Spleen (tissue), 11 donors: ENCODE measurements around the gene CXXC4. TPM values are rescaled to one million over a fixed set of nuclear protein-coding genes. Genes with fewer than 3 reads are reported as not detected.
A peak's percentile ranks its signal among the peaks of the same experiment; 100 is the strongest.

Experiments
- DNase-seq: peaks from one replicate; pipeline ENCODE4 v3.0.0-alpha.2; 2020
- H3K27ac ChIP-seq, 8 donors: fragments of 200-600 bp; sonication (generic) in 7 of 8; 1 replicate in 4 of 8; 2 replicates in 4 of 8; pipeline versions ENCODE4 v1.5.0 to v1.8.0; 2016 to 2021; ENCODE audit warnings: inconsistent platforms in 4 of 8, mild to moderate bottlenecking in 4 of 8, moderate library complexity in 1 of 8
- H3K27me3 ChIP-seq, 7 donors: fragments of 200-600 bp; sonication (generic) in 6 of 7; replicated peaks in 1 of 7; 1 replicate in 4 of 7; 2 replicates in 3 of 7; pipeline versions ENCODE4 v1.5.0 to v1.8.0; 2016 to 2021; ENCODE audit warnings: inconsistent platforms in 3 of 7, mild to moderate bottlenecking in 1 of 7
- H3K36me3 ChIP-seq, 6 donors: fragments of 200-600 bp; sonication (generic) in 5 of 6; 1 replicate in 4 of 6; 2 replicates in 2 of 6; pipeline versions ENCODE4 v1.5.0 to v1.8.0; 2016 to 2021; ENCODE audit warnings: inconsistent platforms in 2 of 6
- H3K4me1 ChIP-seq, 6 donors: fragments of 200-600 bp; sonication (generic) in 5 of 6; 1 replicate in 3 of 6; 2 replicates in 3 of 6; pipeline versions ENCODE4 v1.5.0 to v1.8.0; 2016 to 2021; ENCODE audit warnings: inconsistent platforms in 3 of 6
- H3K4me3 ChIP-seq, 8 donors: fragments of 200-600 bp; sonication (generic) in 7 of 8; 1 replicate in 4 of 8; 2 replicates in 4 of 8; pipeline versions ENCODE4 v1.5.0 to v1.8.0; 2016 to 2021; ENCODE audit warnings: inconsistent platforms in 4 of 8, mild to moderate bottlenecking in 4 of 8, moderate library complexity in 2 of 8
- H3K9me3 ChIP-seq, 8 donors: fragments of 200-600 bp; sonication (generic) in 7 of 8; 1 replicate in 4 of 8; 2 replicates in 4 of 8; pipeline versions ENCODE4 v1.5.0 to v1.8.0; 2016 to 2021; ENCODE audit warnings: inconsistent platforms in 4 of 8
- POLR2A ChIP-seq, 3 donors: fragments of 450-650 bp; IDR thresholded peaks; one replicate each; pipeline ENCODE4 v1.5.1; 2017; ENCODE audit warnings: antibody characterized with exemption in 3 of 3, mild to moderate bottlenecking in 1 of 3
- POLR2AphosphoS5 ChIP-seq, 3 donors: sonication (generic); formaldehyde crosslinking; IDR thresholded peaks; one replicate each; pipeline ENCODE4 v1.5.1; 2017; ENCODE audit warnings: antibody characterized with exemption in 3 of 3
- WGBS, 5 donors: extraction: QIAGEN DNeasy Blood & Tissue Kit in 3 of 5; methylation state at CpG; one replicate each; pipeline versions ENCODE4 v1.1.5 to v1.1.7; 2013 to 2018; 5-methylcytosine and 5-hydroxymethylcytosine counted together
- intact Hi-C: fragments of 100-400 bp; cut with DNase I; formaldehyde crosslinking; loops from one replicate; pipeline ENCODE4 v1.15.0; 2023; ENCODE audit warnings: low total_unique reads
- polyA plus RNA-seq, 3 donors: library from polyadenylated mRNA; stranded (reverse); fragments of 200-250 nt; gene quantifications; one replicate each; pipeline ENCODE4 v1.2.1, GENCODE V29; 2013
- total RNA-seq, 7 donors: library from RNA; depleted of rRNA in 3 of 7; stranded (reverse); fragments of >200 nt in 3 of 7; fragmentation: NEBNext Ultra II Directional in 4 of 7; extraction: Animal tissue kit (Norgen Biotek cat#: 25700) in 4 of 7; gene quantifications; one replicate each; pipeline versions ENCODE4 v1.1.0 to v1.2.1, GENCODE V29; 2016 to 2021
- TF ChIP-seq, protein P1 (sequence below), 11 experiments: fragments of 200-600 bp in 7 of 11; fragments of 450-650 bp in 4 of 11; sonication (generic) in 4 of 11; IDR thresholded peaks in 8 of 11; conservative IDR thresholded peaks in 3 of 11; 1 replicate in 7 of 11; 2 replicates in 4 of 11; pipeline versions ENCODE4 v1.4.0 to v1.8.0; 2016 to 2021; ENCODE audit warnings: antibody characterized with exemption in 11 of 11, inconsistent platforms in 4 of 11, mild to moderate bottlenecking in 1 of 11
- donor health status: healthy with polysubstance abuse.
- donor health status: DM: no; HTN: no; CAD: no; lungs with moderate emphysema.
- donor health status: DM: no; HTN: no; CAD: no.
- donor health status: Bipolar disorder and iron deficiency.
- donor health status: healthy.
- donor health status: DM: no; HTN: no; CAD: no.
- donor health status: DM: yes; HTN: yes; CAD: no.

CXXC4 gene
- total and polyA plus RNA-seq, 10 donors: 0.09 to 1.6 (median 0.54) TPM

DNA sequence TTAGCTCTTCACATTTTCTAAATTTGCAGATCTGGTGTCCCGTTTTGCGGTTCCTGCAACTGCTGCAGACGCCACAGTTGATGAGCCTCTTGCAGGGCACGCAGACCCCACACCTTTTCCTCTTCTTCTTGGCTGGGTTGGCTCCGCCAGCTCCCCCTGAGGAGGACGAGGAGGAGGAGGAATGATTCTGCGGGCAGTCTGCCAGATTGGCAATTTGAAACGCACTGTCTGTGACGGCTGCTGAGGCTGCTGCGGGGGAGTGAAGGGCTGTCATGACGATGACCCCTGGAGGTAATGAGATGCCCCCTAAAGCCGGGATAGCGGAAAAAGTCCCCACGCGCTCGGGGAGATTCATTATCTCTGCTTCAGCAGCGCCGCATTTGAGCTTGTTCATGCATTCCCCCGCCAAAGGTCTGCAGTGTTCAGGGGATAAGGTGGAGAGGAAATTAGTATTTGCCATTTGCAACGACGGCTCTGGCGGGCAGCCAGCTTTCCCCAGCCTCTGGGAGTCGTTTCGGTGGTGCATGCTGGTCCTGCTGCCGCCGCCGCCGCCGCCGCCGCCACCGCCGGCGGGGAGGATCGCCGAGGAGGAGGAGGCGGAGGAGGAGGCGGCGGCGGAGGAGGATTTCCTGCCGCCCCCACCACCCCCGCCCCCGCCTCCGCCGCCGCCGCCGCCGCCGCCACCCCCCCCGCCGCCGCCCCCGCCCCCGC lies 3.8 kb downstream of the CXXC4 start:
- Histone ChIP-seq H3K27me3 (peaks cover 0 to 81% (median 35%) of the 10 kb centered on the region in 7 donors), H3K36me3 (no peaks in the 10 kb centered on the region), H3K4me1 (peaks cover 0 to 50% (median 26%) of the 10 kb centered on the region in 6 donors), H3K27ac (peak overlapping the region in 5 of 8 donors; percentile 12 to 78 (median 37)), H3K4me3 (peak overlapping the region; percentile 35 to 71 (median 40)), H3K9me3 (no peaks in the 10 kb centered on the region)
- DNase-seq: peak; percentile 80
- intact Hi-C loops: no loop called here
- 0 to 2% (median 1%) methylated on average over 31 to 53 of the region's 55 CpGs for WGBS, 5 donors
- TF ChIP-seq POLR2A (IDR thresholded peaks at IDR 0.05) (no peak), POLR2AphosphoS5 (IDR thresholded peaks at IDR 0.05) (peak in 1 of 3 donors; percentile 27)
- TF ChIP-seq, protein P1, sequence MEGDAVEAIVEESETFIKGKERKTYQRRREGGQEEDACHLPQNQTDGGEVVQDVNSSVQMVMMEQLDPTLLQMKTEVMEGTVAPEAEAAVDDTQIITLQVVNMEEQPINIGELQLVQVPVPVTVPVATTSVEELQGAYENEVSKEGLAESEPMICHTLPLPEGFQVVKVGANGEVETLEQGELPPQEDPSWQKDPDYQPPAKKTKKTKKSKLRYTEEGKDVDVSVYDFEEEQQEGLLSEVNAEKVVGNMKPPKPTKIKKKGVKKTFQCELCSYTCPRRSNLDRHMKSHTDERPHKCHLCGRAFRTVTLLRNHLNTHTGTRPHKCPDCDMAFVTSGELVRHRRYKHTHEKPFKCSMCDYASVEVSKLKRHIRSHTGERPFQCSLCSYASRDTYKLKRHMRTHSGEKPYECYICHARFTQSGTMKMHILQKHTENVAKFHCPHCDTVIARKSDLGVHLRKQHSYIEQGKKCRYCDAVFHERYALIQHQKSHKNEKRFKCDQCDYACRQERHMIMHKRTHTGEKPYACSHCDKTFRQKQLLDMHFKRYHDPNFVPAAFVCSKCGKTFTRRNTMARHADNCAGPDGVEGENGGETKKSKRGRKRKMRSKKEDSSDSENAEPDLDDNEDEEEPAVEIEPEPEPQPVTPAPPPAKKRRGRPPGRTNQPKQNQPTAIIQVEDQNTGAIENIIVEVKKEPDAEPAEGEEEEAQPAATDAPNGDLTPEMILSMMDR (IDR thresholded peaks at IDR 0.05 in 8 of 11, conservative IDR thresholded peaks at IDR 0.05 in 3 of 11): no peak

DNA sequence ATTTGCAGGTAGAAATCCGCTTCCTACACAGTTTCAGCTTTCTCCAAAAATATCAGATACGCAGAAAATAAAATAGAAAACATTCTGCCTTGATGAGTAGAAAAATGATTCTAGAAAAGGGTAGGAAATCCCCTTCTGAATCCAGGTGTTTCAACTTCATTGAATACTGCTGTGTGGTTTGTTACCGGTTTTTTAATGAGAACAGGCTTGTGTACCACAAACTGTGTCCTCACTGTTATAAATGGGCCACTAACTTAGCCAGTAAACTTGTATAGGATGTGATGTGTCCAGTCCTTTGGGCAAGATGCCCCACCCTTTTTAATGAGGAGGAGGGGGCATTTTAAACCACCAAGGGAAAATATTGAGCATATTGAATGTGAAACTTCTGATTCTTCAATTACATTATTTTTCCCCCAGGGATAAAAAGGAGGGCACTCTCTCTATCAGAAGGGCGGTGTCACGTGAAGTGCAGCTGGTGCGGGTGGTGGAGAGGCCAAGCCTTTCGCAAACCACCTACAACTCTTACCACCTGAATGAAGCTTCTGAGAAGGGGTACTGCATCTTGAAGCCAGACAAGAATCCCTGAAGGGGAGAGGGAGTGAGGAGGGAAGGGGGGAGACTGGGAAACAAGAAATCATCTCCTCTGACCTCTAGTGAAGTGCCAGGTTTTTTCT lies 4.5 kb downstream of the CXXC4 start:
- no peaks in the 10 kb centered on the region for H3K36me3 ChIP-seq
- 29 to 44% (median 38%) methylated on average over 7 of the region's 7 CpGs for WGBS, 5 donors
- H3K27ac ChIP-seq: peak overlapping the region in 5 of 8 donors; percentile 12 to 65 (median 37)
- TF ChIP-seq, protein P1 (IDR thresholded peaks at IDR 0.05 in 8 of 11, conservative IDR thresholded peaks at IDR 0.05 in 3 of 11): no peak
- TF ChIP-seq POLR2AphosphoS5 (IDR thresholded peaks at IDR 0.05): no peak
- peaks cover 0 to 44% (median 23%) of the 10 kb centered on the region in 6 donors for H3K4me1 ChIP-seq
- intact Hi-C loops: no loop called here
- DNase-seq: no peak
- peaks cover 0 to 74% (median 33%) of the 10 kb centered on the region in 7 donors for H3K27me3 ChIP-seq
- H3K9me3 ChIP-seq: no peaks in the 10 kb centered on the region
- peak overlapping the region in 5 of 8 donors; percentile 35 to 71 (median 41) for H3K4me3 ChIP-seq

DNA sequence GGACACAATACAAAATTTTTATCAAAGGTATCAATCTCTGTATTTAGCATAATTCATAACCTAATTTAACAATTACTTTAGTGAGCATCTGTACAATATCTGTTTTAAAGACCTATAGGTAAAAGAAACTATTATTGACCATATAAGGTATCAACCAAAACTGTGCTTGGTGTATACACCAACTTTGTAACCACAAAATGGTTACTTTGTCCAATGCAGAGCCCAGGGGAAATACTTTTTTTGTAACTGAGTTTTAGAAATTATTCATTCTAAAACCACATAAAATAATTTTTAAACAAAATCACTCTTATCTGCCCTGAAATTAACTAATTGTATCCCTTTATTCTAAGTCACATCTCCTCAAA lies 5.0 kb downstream of the CXXC4 start:
- no peak for DNase-seq
- Histone ChIP-seq H3K4me1 (peaks cover 0 to 39% (median 20%) of the 10 kb centered on the region in 6 donors), H3K9me3 (no peaks in the 10 kb centered on the region), H3K4me3 (no peak overlapping the region), H3K27me3 (peaks cover 0 to 69% (median 28%) of the 10 kb centered on the region in 7 donors), H3K27ac (no peak overlapping the region), H3K36me3 (no peaks in the 10 kb centered on the region)
- intact Hi-C loops: no loop called here
- TF ChIP-seq, protein P1 (IDR thresholded peaks at IDR 0.05 in 8 of 11, conservative IDR thresholded peaks at IDR 0.05 in 3 of 11): no peak
- TF ChIP-seq POLR2A (IDR thresholded peaks at IDR 0.05): no peak
- no peak for TF ChIP-seq POLR2AphosphoS5 (IDR thresholded peaks at IDR 0.05)

- WGBS, 5 donors: 93 to 98% (median 95%) methylated on average over 1 of the region's 1 CpG
- TF ChIP-seq POLR2A (IDR thresholded peaks at IDR 0.05) (no peak), POLR2AphosphoS5 (IDR thresholded peaks at IDR 0.05) (no peak)
- TF ChIP-seq, protein P1 (IDR thresholded peaks at IDR 0.05 in 8 of 11, conservative IDR thresholded peaks at IDR 0.05 in 3 of 11): no peak
- DNase-seq: no peak
- H3K36me3 ChIP-seq: no peaks in the 10 kb centered on the region
- H3K4me1 ChIP-seq: peaks cover 0 to 26% (median 18%) of the 10 kb centered on the region in 6 donors
- H3K27ac ChIP-seq: no peak overlapping the region
- intact Hi-C loops: no loop called here
- H3K4me3 ChIP-seq: no peak overlapping the region
- H3K9me3 ChIP-seq: no peaks in the 10 kb centered on the region
- peaks cover 0 to 54% (median 22%) of the 10 kb centered on the region in 7 donors for H3K27me3 ChIP-seq
These were observed 6.5 kb downstream of the CXXC4 start for GRCh38 chr4:104488151-104488550.
